22Rv1 (cell line): ENCODE measurements around the gene SRMS.

Experiments used
- CTCF ChIP-seq: fragments of 450-650 bp; IDR thresholded peaks from 2 replicates; pipeline ENCODE4 v1.5.1; 2017; ENCODE audit warnings: mild to moderate bottlenecking
- ZFX ChIP-seq: fragments of 450-650 bp; IDR thresholded peaks from 2 replicates; pipeline ENCODE4 v1.6.1; 2017; ENCODE audit warnings: antibody characterized with exemption, borderline replicate concordance

GRCh38 chr20:63577317-63577894 is 29.9 kb upstream of the SRMS start:
- no peak for TF ChIP-seq CTCF
- TF ChIP-seq ZFX = no peak
